ENCODE data around the gene PELI2.
"Not testable (repeated sequence)": the region's sequence is repeated elsewhere in the genome, so short reads cannot be mapped to it uniquely, and the experiment has no call there.

The PELI2 gene

DNA sequence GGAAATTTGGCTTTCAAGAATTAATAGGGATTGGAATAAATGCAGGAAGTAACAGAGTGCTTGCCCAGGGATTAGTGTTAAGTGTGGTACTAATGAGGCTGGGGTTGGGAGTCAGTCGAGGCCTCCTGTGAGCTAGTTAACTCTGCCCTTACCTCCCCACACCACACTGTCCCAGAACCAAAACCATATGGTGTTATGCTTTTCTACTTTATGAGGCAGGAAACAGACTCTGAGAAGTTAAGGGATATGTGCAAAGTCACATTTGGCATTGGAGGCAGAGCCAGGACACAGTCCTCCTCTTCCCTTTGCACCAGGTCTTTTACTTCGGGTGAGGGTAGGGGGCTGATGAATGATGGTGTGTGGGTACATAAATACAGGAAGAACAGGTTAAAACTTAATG lies 41.9 kb downstream of the PELI2 start:
- DNase-seq: no peak
- no peak for TF ChIP-seq GATA1 (IDR thresholded peaks at IDR 0.05; ENCODE audit: low read depth, low read length)

DNA sequence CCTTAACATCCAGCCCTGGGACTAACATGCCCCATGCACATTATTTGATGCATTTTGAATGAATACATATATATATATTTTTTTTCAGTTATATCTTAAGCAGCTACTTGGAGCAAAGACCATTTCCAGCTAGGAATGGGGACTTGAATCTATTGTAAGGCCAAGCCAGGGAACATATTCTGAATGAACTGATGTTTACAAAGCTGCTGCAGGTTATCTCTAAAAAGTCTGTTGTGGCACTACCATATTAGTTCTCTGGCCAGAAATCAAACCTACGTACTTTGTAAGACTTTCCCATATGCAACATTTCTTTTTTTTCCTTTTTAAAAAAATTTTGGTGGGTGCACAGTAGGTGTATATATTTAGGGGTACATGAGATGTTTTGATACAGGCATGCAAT lies 43.4 kb downstream of the PELI2 start:
- no peak for DNase-seq
- no peak for TF ChIP-seq GATA1 (IDR thresholded peaks at IDR 0.05; ENCODE audit: low read depth, low read length)
- TF ChIP-seq POLR2A (IDR thresholded peaks at IDR 0.05; ENCODE audit: low read length): no peak

DNA sequence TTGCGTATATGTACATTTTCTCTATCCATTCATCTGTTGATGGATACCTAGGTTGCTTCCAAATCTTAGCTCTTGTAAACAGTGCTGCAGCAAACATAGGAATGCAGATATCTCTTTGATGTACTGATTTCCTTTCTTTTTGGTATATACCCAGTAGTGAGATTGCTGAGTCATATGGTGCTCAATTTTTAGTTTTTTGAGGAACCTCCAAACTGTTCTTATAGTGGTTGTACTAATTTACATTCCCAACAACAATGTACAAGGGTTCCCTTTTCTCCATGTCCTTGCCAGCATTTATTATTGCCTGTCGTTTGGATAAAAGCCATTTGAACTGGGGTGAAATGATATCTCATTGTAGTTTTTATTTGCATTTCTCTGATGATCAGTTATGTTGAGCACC lies 44.3 kb downstream of the PELI2 start:
- TF ChIP-seq POLR2A (IDR thresholded peaks at IDR 0.05; ENCODE audit: low read length) (no peak), GATA1 (IDR thresholded peaks at IDR 0.05; ENCODE audit: low read depth, low read length) (no peak)
- DNase-seq: no peak

DNA sequence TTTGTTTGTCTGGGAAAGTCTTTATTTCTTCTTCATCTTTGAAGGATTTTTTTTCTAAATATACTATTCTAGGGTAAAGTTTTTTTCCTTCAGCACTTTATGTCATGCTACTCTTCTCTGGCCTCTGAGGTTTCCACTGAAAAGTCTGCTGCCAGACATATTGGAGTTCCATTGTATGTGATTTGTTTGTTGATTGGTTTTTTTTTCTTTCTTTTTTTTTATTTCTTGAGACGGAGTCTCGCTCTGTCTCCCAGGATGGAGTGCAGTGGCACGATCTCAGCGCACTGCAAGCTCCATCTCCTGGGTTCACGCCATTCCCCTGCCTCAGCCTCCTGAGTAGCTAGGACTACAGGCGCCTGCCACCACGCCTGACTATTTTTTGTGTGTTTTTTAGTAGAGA lies 48.4 kb downstream of the PELI2 start:
- not testable (repeated sequence) for DNase-seq

DNA sequence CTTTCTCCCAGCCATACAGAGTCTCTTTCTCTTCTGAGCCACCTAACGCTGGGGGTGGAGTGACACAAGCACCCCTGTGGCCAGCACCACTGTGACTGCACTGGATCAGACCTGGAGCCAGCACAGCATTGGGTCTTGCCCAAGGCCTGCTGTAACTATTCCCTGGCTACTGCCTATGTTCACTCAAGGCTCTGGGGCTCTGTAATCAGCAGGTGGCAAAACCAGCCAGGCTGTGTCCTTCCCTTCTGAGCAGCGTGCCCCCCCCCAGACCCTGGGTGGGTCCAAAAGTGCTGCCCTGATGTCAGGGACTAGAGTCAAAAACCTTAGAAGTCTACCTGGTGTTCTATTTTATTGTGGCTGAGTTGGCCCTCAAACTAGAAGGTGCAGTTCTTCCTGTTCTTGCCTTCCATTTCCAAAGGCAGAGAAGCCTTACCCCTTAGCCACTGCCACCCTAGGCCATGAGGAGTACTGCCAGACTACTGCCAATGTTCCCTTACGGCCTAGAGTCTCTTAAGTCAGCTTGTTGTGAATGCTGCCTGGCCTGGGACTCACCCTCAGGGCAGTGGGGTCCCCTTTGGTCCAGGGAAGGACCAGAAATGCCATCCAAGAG lies 49.9 kb downstream of the PELI2 start:
- no peak for TF ChIP-seq GATA1 (IDR thresholded peaks at IDR 0.05; ENCODE audit: low read depth, low read length)
- DNase-seq: no peak

DNA sequence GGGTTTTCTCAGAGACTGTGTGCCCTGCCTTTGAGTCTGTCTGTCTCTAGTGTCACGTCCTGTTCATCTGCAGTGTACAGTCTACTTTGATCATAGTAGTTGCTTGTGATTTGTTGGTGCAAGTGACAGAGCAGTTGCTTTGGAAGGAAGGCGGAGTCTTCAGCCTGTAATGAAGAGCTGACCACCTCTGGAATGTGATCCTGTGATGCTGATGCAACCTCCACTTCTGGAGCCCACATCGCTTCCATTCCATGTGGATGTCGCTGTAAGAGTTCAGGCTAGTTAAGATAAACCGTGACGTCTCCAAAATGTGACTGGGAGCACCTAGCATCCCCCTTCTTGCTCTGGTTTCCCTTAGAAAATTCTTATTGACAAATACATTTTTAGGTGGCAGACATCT lies 51.8 kb downstream of the PELI2 start:
- TF ChIP-seq GATA1 (IDR thresholded peaks at IDR 0.05; ENCODE audit: low read depth, low read length): no peak
- no peak for TF ChIP-seq POLR2A (IDR thresholded peaks at IDR 0.05; ENCODE audit: low read length)
- no peak for DNase-seq

DNA sequence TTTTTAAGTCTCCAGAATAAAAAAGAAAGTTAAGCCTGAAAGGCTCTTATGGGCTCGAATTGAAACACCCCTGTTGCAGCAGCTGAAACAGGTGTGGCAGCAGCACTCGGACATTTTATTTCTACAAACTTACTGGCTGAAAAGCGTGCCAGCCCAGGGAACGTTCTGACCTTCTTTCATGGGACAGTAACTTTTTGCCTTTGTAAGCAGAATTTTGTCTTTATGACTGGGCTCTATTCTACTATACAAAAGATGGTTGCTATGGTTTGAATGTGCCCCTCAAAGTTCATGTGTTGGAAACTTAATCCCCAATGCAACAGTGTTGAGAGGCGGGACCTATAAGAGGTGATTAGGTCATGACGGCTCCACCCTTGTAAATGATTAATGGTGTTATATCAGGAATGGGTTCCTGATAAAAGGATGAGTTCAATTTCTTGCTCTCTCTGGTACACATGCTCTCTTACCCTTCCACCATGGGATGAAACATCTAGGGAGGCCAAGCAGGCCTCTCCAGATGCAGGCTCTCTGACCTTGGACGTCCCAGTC lies 52.7 kb downstream of the PELI2 start:
- no peak for DNase-seq

DNA sequence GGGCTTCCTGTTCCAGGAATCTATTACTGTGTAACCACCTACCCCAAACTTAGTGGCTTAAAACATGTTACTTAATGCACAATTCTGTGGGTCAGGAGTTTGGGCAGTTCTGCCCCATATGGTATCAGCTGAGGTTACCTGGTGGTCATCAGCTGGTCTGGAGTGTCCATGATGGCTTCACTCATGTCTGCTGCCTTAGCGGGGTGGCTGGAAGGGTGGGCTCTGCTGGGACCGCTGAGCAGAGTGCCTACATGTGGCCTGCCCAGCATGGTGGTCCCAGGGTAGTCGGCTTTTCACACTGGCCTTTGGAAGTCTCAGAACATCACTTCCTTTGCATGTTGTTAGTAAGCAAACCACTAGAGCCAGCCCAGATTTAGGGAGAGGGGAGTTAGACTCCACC lies 53.9 kb downstream of the PELI2 start:
- DNase-seq: no peak
- TF ChIP-seq GATA1 (IDR thresholded peaks at IDR 0.05; ENCODE audit: low read depth, low read length) (no peak), POLR2A (IDR thresholded peaks at IDR 0.05; ENCODE audit: low read length) (no peak)

More for the DNA sequence above, 52.7 kb downstream of the PELI2 start:
- TF ChIP-seq GATA1 (IDR thresholded peaks at IDR 0.05; ENCODE audit: low read depth, low read length): no peak
- no peak for TF ChIP-seq POLR2A (IDR thresholded peaks at IDR 0.05; ENCODE audit: low read length)

DNA sequence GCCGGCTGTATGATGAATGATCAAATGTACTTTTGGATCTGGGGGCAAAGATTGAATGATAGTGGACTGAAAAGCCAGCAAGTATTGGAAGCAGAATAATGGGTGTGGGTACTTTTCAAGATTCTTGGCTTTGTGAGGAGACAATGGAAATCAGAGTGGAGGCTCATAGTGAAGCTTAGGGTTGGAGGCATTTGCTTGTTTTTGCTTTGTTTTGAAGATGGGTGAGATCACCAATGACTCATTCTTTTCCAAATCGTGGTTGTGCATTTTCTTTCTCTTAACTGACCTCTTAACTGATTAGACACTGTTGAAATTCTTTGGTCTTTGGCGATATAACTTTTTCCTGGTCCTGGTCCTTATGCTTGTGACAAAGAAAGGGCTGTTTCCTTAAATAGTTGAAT lies 54.4 kb downstream of the PELI2 start:
- TF ChIP-seq GATA1 (IDR thresholded peaks at IDR 0.05; ENCODE audit: low read depth, low read length) (no peak), POLR2A (IDR thresholded peaks at IDR 0.05; ENCODE audit: low read length) (no peak)
- DNase-seq: peak in 1 of 2 experiments; percentile 11

DNA sequence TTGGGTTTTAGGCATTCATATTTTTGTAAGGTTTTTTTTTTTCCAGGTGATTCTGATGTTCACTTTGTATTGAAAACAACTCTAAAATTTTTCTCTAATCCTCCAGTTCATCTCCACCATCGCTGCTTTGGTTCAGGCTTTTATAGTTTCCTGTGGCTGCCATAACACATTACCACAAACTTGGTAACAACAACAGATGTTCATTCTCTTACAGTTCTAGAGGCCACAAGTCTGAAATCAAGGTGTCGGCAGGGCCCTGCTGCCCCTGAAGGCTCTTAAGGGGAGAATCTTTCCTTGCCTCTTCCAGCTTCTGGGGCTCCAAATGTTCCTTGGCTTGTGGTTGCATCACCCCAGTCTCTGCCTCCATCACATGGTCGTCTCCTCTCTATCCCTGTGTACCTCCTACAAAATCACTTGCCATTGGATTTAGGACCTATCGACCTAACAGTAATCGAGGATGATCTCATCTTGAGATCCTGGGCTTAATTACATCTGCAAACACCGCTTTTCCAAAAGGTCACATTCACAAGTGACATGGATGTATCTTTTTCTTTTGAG lies 55.2 kb downstream of the PELI2 start:
- no peak for DNase-seq
- no peak for TF ChIP-seq POLR2A (IDR thresholded peaks at IDR 0.05; ENCODE audit: low read length)
- no peak for TF ChIP-seq GATA1 (IDR thresholded peaks at IDR 0.05; ENCODE audit: low read depth, low read length)

DNA sequence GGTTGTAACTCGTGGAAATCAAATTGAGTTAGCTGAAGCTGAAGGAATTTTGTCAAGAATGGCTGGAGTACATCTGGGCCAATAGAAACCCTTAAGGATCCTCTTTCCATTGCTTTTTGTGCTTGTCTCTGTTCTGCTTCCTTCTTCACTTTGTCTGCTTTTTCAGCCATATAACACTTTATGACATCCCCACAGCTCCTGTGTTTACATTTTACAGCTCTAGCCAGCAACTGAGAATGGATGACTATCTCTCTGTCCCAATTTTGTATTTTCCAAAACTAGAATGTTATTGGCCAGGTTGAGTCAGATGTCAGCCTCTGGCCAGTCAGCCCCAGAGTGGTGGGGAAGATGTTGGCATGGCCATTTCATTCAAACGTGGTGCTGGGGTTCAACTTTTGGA lies 57.6 kb downstream of the PELI2 start:
- TF ChIP-seq POLR2A (IDR thresholded peaks at IDR 0.05; ENCODE audit: low read length) (no peak), GATA1 (IDR thresholded peaks at IDR 0.05; ENCODE audit: low read depth, low read length) (no peak)
- no peak for DNase-seq

DNA sequence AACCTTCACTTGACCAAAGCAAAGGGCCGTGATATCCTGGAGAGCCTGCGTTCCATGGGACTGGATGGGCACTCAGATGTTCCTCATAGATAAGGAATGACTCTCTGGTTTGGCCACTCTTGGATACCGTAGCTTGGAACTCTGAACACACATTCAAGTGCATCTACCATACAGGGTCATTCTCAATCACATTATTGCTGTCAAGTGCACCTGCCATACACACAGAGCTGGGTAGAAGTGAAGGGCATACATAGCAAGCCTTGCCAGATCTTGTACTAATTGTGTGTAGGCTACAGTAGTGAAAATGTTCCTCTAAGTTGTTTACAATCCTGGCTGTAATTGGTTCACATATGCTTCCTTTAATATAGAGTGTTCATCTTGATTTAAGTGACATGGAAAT lies 58.3 kb downstream of the PELI2 start:
- no peak for DNase-seq
- TF ChIP-seq GATA1 (IDR thresholded peaks at IDR 0.05; ENCODE audit: low read depth, low read length): no peak
- no peak for TF ChIP-seq POLR2A (IDR thresholded peaks at IDR 0.05; ENCODE audit: low read length)

DNA sequence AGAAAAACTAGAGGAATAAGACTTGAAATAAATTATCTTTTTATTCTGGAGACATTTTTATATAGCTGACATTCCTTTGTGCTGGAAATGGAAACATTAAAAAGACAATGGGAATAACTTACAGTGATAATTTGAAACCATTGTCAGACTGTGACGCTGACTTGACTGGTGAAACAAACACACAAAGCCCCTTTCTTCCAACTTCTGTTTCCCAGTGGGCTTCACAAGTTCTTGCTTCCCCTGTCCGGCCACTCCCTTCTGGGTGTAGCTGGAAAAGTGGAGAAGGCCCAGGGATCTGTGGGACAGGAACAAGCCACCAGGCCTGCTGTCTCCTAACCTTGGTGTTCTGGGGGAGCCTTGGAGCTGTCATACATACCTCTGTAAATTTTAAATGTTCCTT lies 58.8 kb downstream of the PELI2 start:
- DNase-seq: no peak
- TF ChIP-seq GATA1 (IDR thresholded peaks at IDR 0.05; ENCODE audit: low read depth, low read length) (no peak), POLR2A (IDR thresholded peaks at IDR 0.05; ENCODE audit: low read length) (no peak)

DNA sequence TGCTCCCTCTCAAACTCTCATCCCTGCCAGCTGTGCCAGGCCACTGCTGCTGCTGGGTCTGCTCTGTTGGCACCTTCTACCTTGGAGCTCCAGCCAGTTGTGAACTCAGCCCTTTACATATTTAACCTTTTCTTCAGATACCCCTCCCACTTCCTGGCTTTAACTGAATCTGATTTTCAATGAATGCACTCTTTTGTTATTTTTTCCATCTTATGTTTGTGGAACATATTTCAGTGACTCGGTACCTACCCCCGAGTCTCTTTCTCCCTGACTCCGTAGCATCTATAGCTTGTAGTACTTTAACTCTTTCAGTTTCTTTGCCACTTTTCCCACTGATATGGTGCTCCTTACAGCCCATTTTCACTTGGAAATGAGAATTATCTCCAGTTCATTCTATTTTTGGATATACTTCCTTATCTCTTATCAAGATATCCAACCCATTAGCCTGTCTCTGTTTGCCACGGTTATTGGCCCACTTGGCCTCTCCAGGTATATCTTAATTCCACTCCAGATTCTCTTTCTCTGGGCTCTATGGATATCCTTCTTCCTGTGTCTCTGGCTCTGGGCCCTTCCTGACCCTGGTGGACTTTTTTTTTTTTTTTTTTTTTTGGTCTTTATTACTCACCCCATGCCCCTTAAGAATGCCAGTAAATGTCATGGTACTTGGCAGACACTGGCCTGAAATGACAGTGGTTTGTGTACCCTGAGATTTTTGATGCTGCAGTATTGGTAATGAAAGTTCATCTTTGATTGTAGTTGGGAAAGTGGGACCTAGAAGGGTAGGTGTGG lies 62.7 kb downstream of the PELI2 start:
- no peak for TF ChIP-seq GATA1 (IDR thresholded peaks at IDR 0.05; ENCODE audit: low read depth, low read length)
- no peak for TF ChIP-seq POLR2A (IDR thresholded peaks at IDR 0.05; ENCODE audit: low read length)

DNA sequence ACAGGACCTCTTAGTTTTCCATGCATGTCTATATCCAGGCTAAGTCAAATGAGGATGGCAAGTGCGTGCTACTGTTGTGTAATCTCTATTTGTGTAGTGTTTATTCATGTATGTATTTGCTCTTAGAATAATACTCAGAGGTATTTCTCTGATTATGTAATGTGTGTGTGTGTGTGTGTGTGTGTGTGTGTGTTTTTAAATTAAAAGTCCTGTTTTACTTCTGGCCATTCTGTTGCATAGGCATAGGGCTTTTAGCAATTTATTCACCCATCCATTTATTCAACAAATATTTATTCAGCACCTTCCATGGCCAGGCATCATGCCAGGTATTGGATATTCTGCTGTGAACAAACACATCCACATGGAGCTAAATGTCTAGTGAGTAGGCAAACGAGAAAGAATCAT lies 63.5 kb downstream of the PELI2 start:
- no peak for DNase-seq
- TF ChIP-seq GATA1 (IDR thresholded peaks at IDR 0.05; ENCODE audit: low read depth, low read length) (no peak), POLR2A (IDR thresholded peaks at IDR 0.05; ENCODE audit: low read length) (no peak)

More for the DNA sequence above, 62.7 kb downstream of the PELI2 start:
- DNase-seq: no peak
